ENCODE measurements around the gene SUPT3H. TPM values are rescaled to one million over a fixed set of nuclear protein-coding genes. Genes with fewer than 3 reads are reported as not detected.
"Not testable (repeated sequence)": the region's sequence is repeated elsewhere in the genome, so short reads cannot be mapped to it uniquely, and the experiment has no call there.

SUPT3H gene
- total RNA-seq, 1 experiment from 2014 or later: 6.4 TPM

- DNase-seq (ENCODE audit: low read depth, low spot score): no peak
- in situ Hi-C loops (cut with HindIII; ENCODE audit: low pct_unique_long_range_greater_than_20kb, low sequenced_read_pairs): no loop called here
Observed at GRCh38 chr6:44942201-44942600, 435.5 kb downstream of the SUPT3H start.

GRCh38 chr6:44940367-44940766 is 437.4 kb downstream of the SUPT3H start:
- DNase-seq (ENCODE audit: low read depth, low spot score): no peak
- in situ Hi-C loops (cut with HindIII; ENCODE audit: low pct_unique_long_range_greater_than_20kb, low sequenced_read_pairs): no loop called here

GRCh38 chr6:44935693-44936300 is 441.9 kb downstream of the SUPT3H start:
- in situ Hi-C loops (cut with HindIII; ENCODE audit: low pct_unique_long_range_greater_than_20kb, low sequenced_read_pairs): no loop called here
- DNase-seq (ENCODE audit: low read depth, low spot score): no peak

- in situ Hi-C loops (cut with HindIII; ENCODE audit: low pct_unique_long_range_greater_than_20kb, low sequenced_read_pairs): no loop called here
- no peak for DNase-seq (ENCODE audit: low read depth, low spot score)
Observed at GRCh38 chr6:44933108-44933507, 444.6 kb downstream of the SUPT3H start.

GRCh38 chr6:44932651-44933091 is 445.1 kb downstream of the SUPT3H start:
- no peak for DNase-seq (ENCODE audit: low read depth, low spot score)
- in situ Hi-C loops (cut with HindIII; ENCODE audit: low pct_unique_long_range_greater_than_20kb, low sequenced_read_pairs): no loop called here

- DNase-seq (ENCODE audit: low read depth, low spot score): no peak
- in situ Hi-C loops (cut with HindIII; ENCODE audit: low pct_unique_long_range_greater_than_20kb, low sequenced_read_pairs): no loop called here
Observed at GRCh38 chr6:44931385-44931784, 446.3 kb downstream of the SUPT3H start.

- peak; percentile 74 for DNase-seq (ENCODE audit: low read depth, low spot score)
- in situ Hi-C loops (cut with HindIII; ENCODE audit: low pct_unique_long_range_greater_than_20kb, low sequenced_read_pairs): no loop called here
Observed at GRCh38 chr6:44926556-44926955, 451.2 kb downstream of the SUPT3H start.

GRCh38 chr6:44925100-44925739 is 452.5 kb downstream of the SUPT3H start:
- in situ Hi-C loops (cut with HindIII; ENCODE audit: low pct_unique_long_range_greater_than_20kb, low sequenced_read_pairs): no loop called here
- DNase-seq (ENCODE audit: low read depth, low spot score): peak; percentile 55

GRCh38 chr6:44923444-44923843 is 454.3 kb downstream of the SUPT3H start:
- no peak for DNase-seq (ENCODE audit: low read depth, low spot score)
- in situ Hi-C loops (cut with HindIII; ENCODE audit: low pct_unique_long_range_greater_than_20kb, low sequenced_read_pairs): no loop called here

- in situ Hi-C loops (cut with HindIII; ENCODE audit: low pct_unique_long_range_greater_than_20kb, low sequenced_read_pairs): no loop called here
Observed at GRCh38 chr6:44921798-44922197, 455.9 kb downstream of the SUPT3H start.

GRCh38 chr6:44920952-44921491 is 456.7 kb downstream of the SUPT3H start:
- DNase-seq (ENCODE audit: low read depth, low spot score): no peak
- in situ Hi-C loops (cut with HindIII; ENCODE audit: low pct_unique_long_range_greater_than_20kb, low sequenced_read_pairs): no loop called here

More at GRCh38 chr6:44921798-44922197, 455.9 kb downstream of the SUPT3H start:
- peak; percentile 8 for DNase-seq (ENCODE audit: low read depth, low spot score)

- no peak for DNase-seq (ENCODE audit: low read depth, low spot score)
- in situ Hi-C loops (cut with HindIII; ENCODE audit: low pct_unique_long_range_greater_than_20kb, low sequenced_read_pairs): no loop called here
Observed at GRCh38 chr6:44918671-44919296, 458.9 kb downstream of the SUPT3H start.

GRCh38 chr6:44917430-44917829 is 460.3 kb downstream of the SUPT3H start:
- DNase-seq (ENCODE audit: low read depth, low spot score): no peak
- in situ Hi-C loops (cut with HindIII; ENCODE audit: low pct_unique_long_range_greater_than_20kb, low sequenced_read_pairs): no loop called here

- DNase-seq (ENCODE audit: low read depth, low spot score): no peak
- in situ Hi-C loops (cut with HindIII; ENCODE audit: low pct_unique_long_range_greater_than_20kb, low sequenced_read_pairs): no loop called here
Observed at GRCh38 chr6:44915111-44915510, 462.6 kb downstream of the SUPT3H start.

GRCh38 chr6:44914141-44914540 is 463.6 kb downstream of the SUPT3H start:
- in situ Hi-C loops (cut with HindIII; ENCODE audit: low pct_unique_long_range_greater_than_20kb, low sequenced_read_pairs): no loop called here
- DNase-seq (ENCODE audit: low read depth, low spot score): no peak

GRCh38 chr6:44906761-44907160 is 471.0 kb downstream of the SUPT3H start:
- in situ Hi-C loops (cut with HindIII; ENCODE audit: low pct_unique_long_range_greater_than_20kb, low sequenced_read_pairs): no loop called here
- no peak for DNase-seq (ENCODE audit: low read depth, low spot score)

GRCh38 chr6:44900358-44900757 is 477.4 kb downstream of the SUPT3H start:
- in situ Hi-C loops (cut with HindIII; ENCODE audit: low pct_unique_long_range_greater_than_20kb, low sequenced_read_pairs); DNase-seq (ENCODE audit: low read depth, low spot score): not testable (repeated sequence)

- DNase-seq (ENCODE audit: low read depth, low spot score): no peak
- in situ Hi-C loops (cut with HindIII; ENCODE audit: low pct_unique_long_range_greater_than_20kb, low sequenced_read_pairs): no loop called here
Observed at GRCh38 chr6:44898296-44898930, 479.3 kb downstream of the SUPT3H start.
